Measurements from ENCODE around the gene OR4L1.

Gene OR4L1

GRCh38 chr14:20059745-20060144 is at the start of gene OR4L1:
TSS of gene OR4L1 (plus strand) at chr14:20060045. CDS start at chr14:20060045, 0 bp downstream.
- no peak for TF ChIP-seq ZFX (IDR thresholded peaks at IDR 0.05; ENCODE audit: borderline replicate concordance)
- no peak for TF ChIP-seq CTCF (IDR thresholded peaks at IDR 0.05)
- H3K27ac ChIP-seq: no peak within 1 kb of the TSS

- no peak for TF ChIP-seq CTCF (IDR thresholded peaks at IDR 0.05)
- TF ChIP-seq ZFX (IDR thresholded peaks at IDR 0.05; ENCODE audit: borderline replicate concordance): no peak
- H3K27ac ChIP-seq: no peak within 1 kb of the TSS
Observed at GRCh38 chr14:20019257-20019865, 40.5 kb upstream of the OR4L1 start, which contains the start of gene OR4K14. TSS of gene OR4K14 (minus strand) at chr14:20019307. CDS start at chr14:20015193, 4,114 bp downstream.

- H3K27ac ChIP-seq: no peak overlapping the region
- TF ChIP-seq CTCF (IDR thresholded peaks at IDR 0.05) (no peak), ZFX (IDR thresholded peaks at IDR 0.05; ENCODE audit: borderline replicate concordance) (no peak)
Observed at GRCh38 chr14:20031058-20031457, 28.8 kb upstream of the OR4L1 start.

- H3K27ac ChIP-seq: no peak overlapping the region
- TF ChIP-seq CTCF (IDR thresholded peaks at IDR 0.05) (no peak), ZFX (IDR thresholded peaks at IDR 0.05; ENCODE audit: borderline replicate concordance) (no peak)
Observed at GRCh38 chr14:20035449-20035848, 24.4 kb upstream of the OR4L1 start.

GRCh38 chr14:20035938-20036337 is 23.9 kb upstream of the OR4L1 start, which contains the start of gene OR4K13:
TSS of gene OR4K13 (minus strand) at chr14:20036038. CDS start at chr14:20034758, 1,280 bp downstream.
- no peak for TF ChIP-seq CTCF (IDR thresholded peaks at IDR 0.05)
- H3K27ac ChIP-seq: no peak within 1 kb of the TSS

GRCh38 chr14:20044243-20044642 is 15.6 kb upstream of the OR4L1 start:
- TF ChIP-seq CTCF (IDR thresholded peaks at IDR 0.05) (no peak), ZFX (IDR thresholded peaks at IDR 0.05; ENCODE audit: borderline replicate concordance) (no peak)

GRCh38 chr14:20048202-20048601 is 11.6 kb upstream of the OR4L1 start:
- TF ChIP-seq CTCF (IDR thresholded peaks at IDR 0.05) (no peak), ZFX (IDR thresholded peaks at IDR 0.05; ENCODE audit: borderline replicate concordance) (no peak)
- H3K27ac ChIP-seq: no peak overlapping the region

More at GRCh38 chr14:20044243-20044642, 15.6 kb upstream of the OR4L1 start:
- H3K27ac ChIP-seq: no peak overlapping the region
